ENCODE measurements around the gene SELE.

Gene SELE, protein sequence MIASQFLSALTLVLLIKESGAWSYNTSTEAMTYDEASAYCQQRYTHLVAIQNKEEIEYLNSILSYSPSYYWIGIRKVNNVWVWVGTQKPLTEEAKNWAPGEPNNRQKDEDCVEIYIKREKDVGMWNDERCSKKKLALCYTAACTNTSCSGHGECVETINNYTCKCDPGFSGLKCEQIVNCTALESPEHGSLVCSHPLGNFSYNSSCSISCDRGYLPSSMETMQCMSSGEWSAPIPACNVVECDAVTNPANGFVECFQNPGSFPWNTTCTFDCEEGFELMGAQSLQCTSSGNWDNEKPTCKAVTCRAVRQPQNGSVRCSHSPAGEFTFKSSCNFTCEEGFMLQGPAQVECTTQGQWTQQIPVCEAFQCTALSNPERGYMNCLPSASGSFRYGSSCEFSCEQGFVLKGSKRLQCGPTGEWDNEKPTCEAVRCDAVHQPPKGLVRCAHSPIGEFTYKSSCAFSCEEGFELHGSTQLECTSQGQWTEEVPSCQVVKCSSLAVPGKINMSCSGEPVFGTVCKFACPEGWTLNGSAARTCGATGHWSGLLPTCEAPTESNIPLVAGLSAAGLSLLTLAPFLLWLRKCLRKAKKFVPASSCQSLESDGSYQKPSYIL

GRCh38 chr1:169733924-169734323 is at the start of gene SELE:
SELE (minus strand) TSS chr1:169734079; CDS start chr1:169733612, 467 bp downstream.
- no peak for DNase-seq (ENCODE audit: low read depth in 2 of 2, low spot score in 1 of 2)

GRCh38 chr1:169782596-169782995 is 48.7 kb upstream of the SELE start:
- DNase-seq (ENCODE audit: low read depth in 2 of 2, low spot score in 1 of 2), result no peak

GRCh38 chr1:169779970-169780369 is 46.1 kb upstream of the SELE start:
- DNase-seq (ENCODE audit: low read depth in 2 of 2, low spot score in 1 of 2), result no peak

- DNase-seq (ENCODE audit: low read depth in 2 of 2, low spot score in 1 of 2), result no peak
Observed at GRCh38 chr1:169779150-169779549, 45.3 kb upstream of the SELE start.

DNA sequence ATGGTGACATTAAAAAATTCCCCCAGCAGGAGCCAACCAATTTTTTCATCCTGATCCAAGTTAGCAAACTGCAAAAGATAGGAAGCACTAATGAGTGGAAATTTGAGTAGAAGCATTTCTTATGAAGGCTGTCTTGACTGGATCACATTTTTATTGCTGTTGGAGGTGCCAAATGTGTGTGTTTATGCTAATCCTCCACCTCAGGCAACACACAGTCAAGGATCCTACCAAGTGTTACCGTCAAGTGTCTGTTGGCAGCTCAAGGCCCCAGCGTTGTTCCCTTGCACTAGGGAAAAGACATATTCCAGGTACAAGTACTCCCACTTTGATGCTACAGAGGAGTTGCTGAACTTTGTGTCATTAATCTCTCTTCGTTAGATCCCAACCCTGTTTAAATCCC is 42.6 kb upstream of the SELE start:
- no peak for DNase-seq (ENCODE audit: low read depth in 2 of 2, low spot score in 1 of 2)

DNA sequence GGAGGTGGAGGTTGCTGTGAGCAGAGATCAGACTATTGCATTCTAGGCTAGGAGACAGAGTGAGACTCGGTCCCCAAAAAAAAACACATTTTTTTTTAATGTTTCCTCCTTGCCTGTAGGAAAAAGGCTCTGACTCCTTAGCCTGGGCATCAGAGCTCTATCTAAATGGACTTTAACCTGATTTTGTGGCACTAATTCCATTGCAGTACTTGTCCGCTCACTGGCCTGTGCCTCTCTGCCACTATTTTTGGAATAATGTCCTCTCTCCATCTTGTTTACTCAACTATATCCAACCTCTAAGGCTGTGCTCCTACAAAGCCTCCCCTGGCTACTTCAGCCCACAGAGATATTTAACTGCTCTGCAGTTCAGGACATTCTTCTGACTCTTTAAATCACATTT is 34.3 kb upstream of the SELE start:
- no peak for DNase-seq (ENCODE audit: low read depth in 2 of 2, low spot score in 1 of 2)

DNA sequence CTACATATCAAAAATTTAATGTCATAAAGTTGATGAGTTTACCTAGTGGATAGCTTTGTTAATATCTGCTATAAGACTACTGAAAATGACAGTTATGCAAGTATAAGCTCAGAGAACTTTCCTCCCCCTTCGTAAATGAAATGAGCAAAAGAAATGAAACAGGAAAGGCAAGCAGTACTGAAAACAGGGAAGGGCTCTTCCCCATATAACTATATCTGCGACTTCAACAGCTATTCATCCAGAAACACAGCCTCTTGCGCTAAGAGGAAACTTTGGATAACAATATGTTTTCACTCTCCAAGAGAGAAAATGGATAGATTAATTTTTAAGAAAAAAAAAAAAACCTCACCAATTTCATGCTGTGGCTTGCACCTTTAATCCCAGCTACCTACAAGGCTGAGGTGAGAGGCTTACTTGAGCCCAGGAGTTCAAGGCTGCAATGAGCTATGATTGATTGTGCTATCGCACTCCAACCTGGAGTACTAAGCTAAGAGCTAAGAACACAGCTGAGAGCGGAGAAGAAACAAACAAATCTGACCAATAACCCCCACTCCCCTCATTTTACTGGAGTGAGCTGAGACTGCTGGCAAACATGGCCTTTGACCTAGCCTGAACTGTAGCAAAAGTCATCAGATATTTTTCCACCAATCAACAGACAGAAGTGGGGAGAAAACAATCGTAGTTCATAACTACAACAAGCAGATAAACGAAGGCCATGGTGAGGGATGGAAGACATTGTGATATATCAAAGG is 31.9 kb upstream of the SELE start:
- DNase-seq (ENCODE audit: low read depth in 2 of 2, low spot score in 1 of 2), result no peak

- no peak for DNase-seq (ENCODE audit: low read depth in 2 of 2, low spot score in 1 of 2)
Observed at GRCh38 chr1:169764919-169765318, 31.0 kb upstream of the SELE start.

DNA sequence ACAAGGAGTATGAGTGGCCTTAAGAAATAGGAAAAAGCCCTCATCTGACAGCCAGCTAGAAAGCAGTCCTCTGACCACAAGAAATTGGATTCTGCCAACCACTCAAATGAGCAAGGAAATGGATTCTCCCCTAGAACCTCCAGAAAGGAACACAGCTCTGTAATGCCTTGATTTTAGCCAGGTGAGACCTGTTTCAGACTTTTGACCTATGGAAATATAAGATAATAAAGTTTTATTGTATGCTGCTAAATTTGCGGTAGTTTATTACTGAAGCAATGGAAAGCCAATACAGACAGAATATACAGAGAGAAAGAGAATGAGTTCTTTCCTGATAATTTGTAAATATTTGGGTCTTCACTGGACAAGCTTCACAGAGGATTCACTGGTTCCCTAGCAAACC is 28.8 kb upstream of the SELE start:
- no peak for DNase-seq (ENCODE audit: low read depth in 2 of 2, low spot score in 1 of 2)

DNA sequence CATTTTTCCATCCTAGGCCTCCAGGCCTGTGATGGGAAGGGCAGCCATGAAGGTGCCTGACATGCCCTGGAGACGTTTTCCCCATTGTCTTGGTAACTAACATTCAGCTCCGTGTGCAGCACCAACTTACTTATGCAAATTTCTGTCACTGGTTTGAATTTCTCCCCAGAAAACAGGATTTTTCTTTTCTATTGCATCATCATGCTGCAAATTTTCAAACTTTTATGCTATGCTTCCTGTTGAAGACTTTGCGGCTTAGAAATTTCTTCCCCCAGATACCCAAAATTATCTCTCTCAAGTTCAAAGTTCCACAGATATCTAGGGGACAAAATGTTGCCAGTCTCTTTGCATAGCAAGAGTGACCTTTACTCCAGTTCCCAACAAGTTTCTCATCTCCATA is 25.2 kb upstream of the SELE start:
- no peak for DNase-seq (ENCODE audit: low read depth in 2 of 2, low spot score in 1 of 2)

DNA sequence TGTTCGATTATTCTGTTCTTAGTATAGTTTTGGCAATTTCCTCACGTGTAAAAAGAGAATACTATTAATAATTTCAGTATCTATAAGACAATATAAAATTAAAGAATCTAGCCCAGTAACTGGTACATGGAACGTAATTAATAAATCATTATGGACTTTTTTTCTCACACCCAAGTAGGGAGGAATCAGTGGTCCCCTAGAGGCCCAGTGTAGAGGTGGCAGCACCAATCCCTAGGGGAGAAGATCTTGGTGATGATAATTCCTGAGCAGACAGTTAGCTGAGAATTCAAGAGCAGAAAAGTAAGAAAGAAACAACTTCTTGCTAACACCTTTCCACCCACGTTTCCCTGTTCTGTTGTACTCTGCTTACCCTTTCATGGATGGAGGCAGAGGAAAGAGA is 19.7 kb upstream of the SELE start:
- no peak for DNase-seq (ENCODE audit: low read depth in 2 of 2, low spot score in 1 of 2)

DNA sequence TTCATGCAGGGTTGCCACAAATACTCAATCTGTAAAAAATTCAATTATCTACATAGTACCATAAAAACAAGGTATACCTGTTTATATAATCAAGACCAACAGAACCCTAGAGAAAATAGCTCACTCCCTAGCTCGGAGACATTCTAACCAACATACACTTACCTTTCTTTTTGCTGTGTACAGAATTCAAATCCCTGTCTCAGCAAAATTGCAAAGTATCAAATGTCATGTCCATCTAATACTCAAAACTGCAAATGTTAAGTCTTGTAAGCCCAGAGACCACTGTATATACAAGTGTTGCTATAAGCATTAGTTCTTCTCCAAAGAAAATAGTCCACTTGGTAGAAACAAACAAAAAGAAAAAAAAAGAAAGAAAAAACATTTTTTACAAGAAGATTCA is 16.2 kb upstream of the SELE start:
- no peak for DNase-seq (ENCODE audit: low read depth in 2 of 2, low spot score in 1 of 2)

GRCh38 chr1:169746550-169746949 is 12.7 kb upstream of the SELE start:
- DNase-seq (ENCODE audit: low read depth in 2 of 2, low spot score in 1 of 2), result no peak

- no peak for DNase-seq (ENCODE audit: low read depth in 2 of 2, low spot score in 1 of 2)
Observed at GRCh38 chr1:169745015-169745861, 11.4 kb upstream of the SELE start.

GRCh38 chr1:169741666-169742394 is 8.0 kb upstream of the SELE start:
- DNase-seq (ENCODE audit: low read depth in 2 of 2, low spot score in 1 of 2), result no peak

DNA sequence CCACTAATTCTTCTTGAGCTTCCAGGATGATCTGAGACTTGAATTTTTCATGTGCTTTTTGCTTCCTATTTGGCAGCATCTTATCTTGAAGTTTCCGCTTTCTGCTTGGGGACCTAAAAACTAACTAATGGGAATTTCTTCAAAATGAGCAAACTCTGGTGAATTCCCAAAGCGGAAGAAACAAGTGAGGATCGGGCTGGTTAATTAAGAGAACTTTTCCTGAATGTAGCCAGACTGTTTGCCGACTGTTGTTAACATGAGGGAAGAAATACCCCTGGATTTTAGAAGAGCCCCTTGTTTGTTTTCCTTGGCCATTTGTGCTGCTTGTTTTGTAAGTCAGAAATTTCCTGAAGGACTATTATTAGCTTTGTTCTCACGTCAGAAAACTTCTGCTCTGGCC is 6.1 kb upstream of the SELE start:
- no peak for DNase-seq (ENCODE audit: low read depth in 2 of 2, low spot score in 1 of 2)

DNA sequence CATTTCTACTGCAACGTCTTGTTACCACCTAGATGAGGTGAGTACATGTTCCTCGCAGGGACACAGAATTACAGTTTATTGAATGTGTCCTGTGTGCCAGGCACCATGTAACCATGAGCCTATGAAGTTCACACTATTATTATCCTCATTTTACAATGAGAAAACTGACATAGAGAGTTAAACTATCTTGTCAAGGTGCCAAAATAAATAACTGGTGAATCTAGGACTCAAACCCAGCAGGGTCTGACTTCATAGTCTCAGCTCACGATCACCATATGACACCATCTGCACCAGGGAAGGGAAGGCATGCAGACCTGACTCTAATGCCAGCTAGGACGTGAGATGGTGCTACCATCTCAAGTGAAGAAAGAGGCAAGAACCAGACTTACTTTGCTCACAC is 2.4 kb downstream of the SELE start:
- DNase-seq (ENCODE audit: low read depth in 2 of 2, low spot score in 1 of 2), result no peak

DNA sequence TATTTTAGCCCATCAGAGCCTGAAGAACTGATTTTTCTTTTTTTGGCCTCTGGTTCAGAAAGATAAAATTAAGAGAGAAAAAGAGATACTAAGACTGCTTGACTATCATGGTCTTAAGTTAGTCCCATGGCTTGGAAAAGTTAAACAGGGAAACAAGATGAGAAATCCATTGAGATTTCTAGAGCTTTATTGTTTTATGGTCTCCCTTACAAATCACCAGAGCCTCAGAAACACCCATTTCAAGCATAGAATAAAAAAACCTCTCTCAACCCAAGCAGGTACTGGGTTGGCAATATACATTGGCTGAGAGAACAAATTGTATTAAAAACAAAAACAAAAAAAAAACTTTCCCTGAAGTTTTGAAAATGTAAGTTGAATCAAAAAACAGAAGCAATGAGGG is 3.9 kb downstream of the SELE start:
- DNase-seq (ENCODE audit: low read depth in 2 of 2, low spot score in 1 of 2), result no peak

- DNase-seq (ENCODE audit: low read depth in 2 of 2, low spot score in 1 of 2), result no peak
Observed at GRCh38 chr1:169727307-169727706, 6.6 kb downstream of the SELE start.

GRCh38 chr1:169726851-169727250 is 7.0 kb downstream of the SELE start:
- no peak for DNase-seq (ENCODE audit: low read depth in 2 of 2, low spot score in 1 of 2)

- DNase-seq (ENCODE audit: low read depth in 2 of 2, low spot score in 1 of 2), result no peak
Observed at GRCh38 chr1:169725930-169726329, 7.9 kb downstream of the SELE start.

Measured in stimulated activated CD8-positive, alpha-beta memory T cell treated with anti-CD3 and anti-CD28 coated beads, Interleukin-4, amount 100 ng/mL, for 1 hour (primary cell).